Superior temporal gyrus (tissue), 1 donor: ENCODE measurements around the gene SMAD3.

Experiments used
- DNase-seq: peaks from one replicate; pipeline ENCODE4 v3.0.0-alpha.2; 2016; ENCODE audit errors: extremely low spot score

SMAD3 gene

DNA sequence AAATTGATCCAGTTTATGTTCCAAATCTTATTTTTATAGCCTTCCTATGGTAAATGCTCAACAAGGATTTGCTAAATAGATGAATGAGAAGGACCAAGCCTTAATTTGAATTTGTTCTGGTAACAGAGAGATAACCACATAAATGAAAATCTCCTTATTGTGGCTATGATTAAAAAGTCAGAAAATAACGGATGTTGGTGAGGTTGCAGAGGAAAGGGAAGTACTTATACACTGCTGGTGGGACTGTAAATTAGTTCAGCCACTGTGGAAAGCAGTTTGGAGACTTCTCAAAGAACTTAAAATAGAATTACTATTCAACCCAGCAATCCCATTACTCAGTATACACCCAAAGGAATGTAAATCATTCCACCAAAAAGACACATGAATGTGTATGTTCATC is 162.9 kb downstream of the SMAD3 start:
- no peak for DNase-seq

- DNase-seq: no peak
Observed at GRCh38 chr15:67230504-67230903, 165.1 kb downstream of the SMAD3 start.

GRCh38 chr15:67232591-67232990 is 167.2 kb downstream of the SMAD3 start:
- no peak for DNase-seq

- DNase-seq: no peak
Observed at GRCh38 chr15:67240235-67241131, 175.1 kb downstream of the SMAD3 start.

- no peak for DNase-seq
Observed at GRCh38 chr15:67241132-67241855, 175.9 kb downstream of the SMAD3 start.

- no peak for DNase-seq
Observed at GRCh38 chr15:67242708-67243111, 177.3 kb downstream of the SMAD3 start.
